Adrenal gland (tissue), 5 donors: ENCODE measurements around the gene MEIKIN.

Experiments
- POLR2A ChIP-seq, 2 donors: fragments of 450-650 bp; IDR thresholded peaks; one replicate each; pipeline ENCODE4 v1.6.1; 2017; ENCODE audit warnings: antibody characterized with exemption in 2 of 2, mild to moderate bottlenecking in 2 of 2, moderate library complexity in 1 of 2
- TF ChIP-seq, protein P1 (sequence below), 6 experiments: fragments of 450-650 bp in 4 of 6; fragments of 200-600 bp in 2 of 6; sonication (generic) in 1 of 6; IDR thresholded peaks; 1 replicate in 5 of 6; 2 replicates in 1 of 6; pipeline versions ENCODE4 v1.5.1 to v1.8.0; 2016 to 2021; ENCODE audit warnings: antibody characterized with exemption in 6 of 6, mild to moderate bottlenecking in 2 of 6, moderate library complexity in 1 of 6
- donor health status: DM: no; HTN: no; CAD: no.

- no peak for TF ChIP-seq POLR2A (IDR thresholded peaks at IDR 0.05)
- TF ChIP-seq, protein P1, sequence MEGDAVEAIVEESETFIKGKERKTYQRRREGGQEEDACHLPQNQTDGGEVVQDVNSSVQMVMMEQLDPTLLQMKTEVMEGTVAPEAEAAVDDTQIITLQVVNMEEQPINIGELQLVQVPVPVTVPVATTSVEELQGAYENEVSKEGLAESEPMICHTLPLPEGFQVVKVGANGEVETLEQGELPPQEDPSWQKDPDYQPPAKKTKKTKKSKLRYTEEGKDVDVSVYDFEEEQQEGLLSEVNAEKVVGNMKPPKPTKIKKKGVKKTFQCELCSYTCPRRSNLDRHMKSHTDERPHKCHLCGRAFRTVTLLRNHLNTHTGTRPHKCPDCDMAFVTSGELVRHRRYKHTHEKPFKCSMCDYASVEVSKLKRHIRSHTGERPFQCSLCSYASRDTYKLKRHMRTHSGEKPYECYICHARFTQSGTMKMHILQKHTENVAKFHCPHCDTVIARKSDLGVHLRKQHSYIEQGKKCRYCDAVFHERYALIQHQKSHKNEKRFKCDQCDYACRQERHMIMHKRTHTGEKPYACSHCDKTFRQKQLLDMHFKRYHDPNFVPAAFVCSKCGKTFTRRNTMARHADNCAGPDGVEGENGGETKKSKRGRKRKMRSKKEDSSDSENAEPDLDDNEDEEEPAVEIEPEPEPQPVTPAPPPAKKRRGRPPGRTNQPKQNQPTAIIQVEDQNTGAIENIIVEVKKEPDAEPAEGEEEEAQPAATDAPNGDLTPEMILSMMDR (IDR thresholded peaks at IDR 0.05) = no peak
Measured at GRCh38 chr5:131818001-131818724, 127.3 kb downstream of the MEIKIN start.
